AML-193 (cell line): ENCODE data around the gene CAMK2G.
"Not testable (repeated sequence)": the region's sequence is repeated elsewhere in the genome, so short reads cannot be mapped to it uniquely, and the experiment has no call there.

Source experiments
- DNase-seq, 2 experiments: peaks; one replicate each; lab custom pipeline; 2025; lab: John Stamatoyannopoulos, UW

Gene CAMK2G

GRCh38 chr10:73810735-73811465, 63.5 kb downstream of the CAMK2G start:
- no peak for DNase-seq

- peak; percentile 39 to 41 for DNase-seq
Measured at GRCh38 chr10:73810358-73810734, 64.0 kb downstream of the CAMK2G start.

GRCh38 chr10:73809061-73809818, 65.1 kb downstream of the CAMK2G start:
- no peak for DNase-seq

- DNase-seq = no peak
Measured at GRCh38 chr10:73808021-73808815, 66.1 kb downstream of the CAMK2G start.

- no peak for DNase-seq
Measured at GRCh38 chr10:73807471-73807870, 66.9 kb downstream of the CAMK2G start.

GRCh38 chr10:73806176-73806950, 68.0 kb downstream of the CAMK2G start:
- no peak for DNase-seq

- DNase-seq = no peak
Measured at GRCh38 chr10:73803680-73804286, 70.6 kb downstream of the CAMK2G start.

GRCh38 chr10:73802276-73802991, 71.9 kb downstream of the CAMK2G start:
- no peak for DNase-seq

GRCh38 chr10:73801253-73801590, 73.1 kb downstream of the CAMK2G start:
- no peak for DNase-seq

- no peak for DNase-seq
Measured at GRCh38 chr10:73800560-73801252, 73.6 kb downstream of the CAMK2G start.

- no peak for DNase-seq
Measured at GRCh38 chr10:73799899-73800559, 74.3 kb downstream of the CAMK2G start.

GRCh38 chr10:73798927-73799560, 75.3 kb downstream of the CAMK2G start:
- no peak for DNase-seq

GRCh38 chr10:73798087-73798486, 76.3 kb downstream of the CAMK2G start:
- no peak for DNase-seq

- no peak for DNase-seq
Measured at GRCh38 chr10:73797324-73798025, 76.9 kb downstream of the CAMK2G start.

- DNase-seq = no peak
Measured at GRCh38 chr10:73796766-73797165, 77.6 kb downstream of the CAMK2G start.

GRCh38 chr10:73796035-73796434, 78.3 kb downstream of the CAMK2G start:
- not testable (repeated sequence) for DNase-seq

- not testable (repeated sequence) for DNase-seq
Measured at GRCh38 chr10:73795491-73795890, 78.9 kb downstream of the CAMK2G start.

GRCh38 chr10:73793456-73793855, 80.9 kb downstream of the CAMK2G start:
- no peak for DNase-seq
